ENCODE data around the gene TICRR. TPM values are rescaled to one million over a fixed set of nuclear protein-coding genes. Genes with fewer than 3 reads are reported as not detected.

The TICRR gene
- total and polyA plus RNA-seq, 2 of the 8 experiments (the other 6 are each of a cell fraction or from before 2014, with no cell fraction given): 13.1 to 34.8 TPM

DNA sequence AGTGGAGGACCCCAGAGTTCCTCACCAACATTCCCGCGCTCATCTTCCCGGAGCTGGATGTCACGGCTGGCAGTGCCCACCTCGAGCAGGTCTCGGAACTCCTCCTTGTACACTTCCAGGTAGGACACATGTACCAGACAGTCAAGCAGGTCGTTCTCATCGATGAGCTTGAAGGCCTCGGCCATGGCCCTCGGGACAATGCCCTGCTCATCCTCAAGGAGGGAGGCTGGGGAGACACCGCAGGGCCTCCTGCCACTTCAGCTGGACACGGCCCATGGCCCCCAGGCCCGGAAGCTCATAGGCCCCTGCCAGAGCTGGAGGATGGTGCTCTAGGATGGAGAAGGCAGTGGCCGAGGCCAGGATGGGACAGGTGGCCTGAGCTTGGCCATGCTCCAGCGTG is 74.4 kb downstream of the TICRR start:
- H2BK20ac ChIP-seq (ENCODE audit: low read length): no peak overlapping the region
- peaks cover 0 to 8% of the 10 kb centered on the region in 2 experiments; a peak in 2 of 4 replicates for H3K79me2 ChIP-seq (ENCODE audit: control insufficient read depth in 1 of 2, insufficient read depth in 2 of 2, low read length in 2 of 2)
- peaks cover 8% of the 10 kb centered on the region; the same call in 1 of the 2 replicates for H3K79me1 ChIP-seq (ENCODE audit: low read depth, low read length)
- H3K4me3 ChIP-seq (ENCODE audit: extremely low read depth in 1 of 4, insufficient read depth in 2 of 4, low read depth in 3 of 4, low read length in 4 of 4): no peak overlapping the region
- no peak overlapping the region for H2AFZ ChIP-seq (ENCODE audit: low read length)
- H3K9me3 ChIP-seq (ENCODE audit: insufficient read depth in 2 of 2, low read depth in 1 of 2, low read length in 1 of 2): no peaks in the 10 kb centered on the region
- no peak overlapping the region for H2BK120ac ChIP-seq (replicated peaks; ENCODE audit: low read depth, low read length)
- H4K8ac ChIP-seq (ENCODE audit: extremely low read depth, insufficient read depth, low read length): no peak overlapping the region
- H2BK12ac ChIP-seq (ENCODE audit: low read depth, low read length): no peak overlapping the region
- H3K4me1 ChIP-seq (replicated peaks in 1 of 4; ENCODE audit: control insufficient read depth in 3 of 4, insufficient read depth in 4 of 4, low read length in 3 of 4): peaks cover 0 to 2% (median under 1%) of the 10 kb centered on the region in 4 experiments; a peak in 2 of 7 replicates
- H3K56ac ChIP-seq (replicated peaks; ENCODE audit: insufficient read length, low read depth, low read length): no peak overlapping the region
- no peak overlapping the region for H2AK5ac ChIP-seq (ENCODE audit: low read depth, low read length)
- no peak overlapping the region for H3K4me2 ChIP-seq (ENCODE audit: insufficient read depth in 1 of 2, low read depth in 2 of 2, low read length in 2 of 2)
- FAIRE-seq (no peak), DNase-seq (ENCODE audit: low read depth in 1 of 2, low spot score in 2 of 2) (peak in 1 of 2 experiments; percentile 35)
- no peak overlapping the region for H4K91ac ChIP-seq (replicated peaks; ENCODE audit: insufficient read length, low read length)
- H2BK15ac ChIP-seq (ENCODE audit: low read length): no peak overlapping the region
- WGBS, 2 experiments (ENCODE audit: extremely low coverage in 1 of 2, insufficient coverage in 1 of 2, insufficient read length in 1 of 2, insufficient replicate concordance in 2 of 2, low coverage in 1 of 2, low lambda C conversion rate in 2 of 2, missing lambda C conversion rate in 1 of 2): 92% methylated on average over 15 of the region's 15 CpGs; no CpG with 5 or more reads in 1 of the 2 experiments
- peaks cover 5% of the 10 kb centered on the region; the same call in 1 of the 2 replicates for H3K23me2 ChIP-seq (ENCODE audit: low read depth, low read length)
- H4K20me1 ChIP-seq (replicated peaks in 1 of 2; ENCODE audit: control insufficient read depth in 1 of 2, insufficient read depth in 2 of 2, low read length in 2 of 2): peaks cover 3 to 7% of the 10 kb centered on the region in 2 experiments
- H3K14ac ChIP-seq (ENCODE audit: insufficient read length): no peak overlapping the region
- POLR2A ChIA-PET (ENCODE audit: partially characterized antibody): no interaction called here
- no peak overlapping the region for H2BK5ac ChIP-seq (ENCODE audit: low read depth, low read length)
- no peak overlapping the region for H3K4ac ChIP-seq (replicated peaks; ENCODE audit: insufficient read length, low read depth, low read length)
- H4K5ac ChIP-seq (ENCODE audit: insufficient read length, low read depth, low read length): no peak overlapping the region
- no peak overlapping the region for H3K23ac ChIP-seq (ENCODE audit: insufficient read length)
- CTCF ChIA-PET (ENCODE audit: partially characterized antibody): interaction anchor here (1.0 to 5.1 kb wide), 5 partner anchors 11 to 225 kb away, joined by 3 to 43 read pairs (median 3); no protein-coding TSS in a partner anchor
- no peaks in the 10 kb centered on the region for H3K27me3 ChIP-seq (replicated peaks in 1 of 4; ENCODE audit: control insufficient read depth in 3 of 4, extremely low read depth in 1 of 4, insufficient read depth in 3 of 4, low read length in 3 of 4)
- H3K18ac ChIP-seq (ENCODE audit: extremely low read depth, low read length): no peak overlapping the region
- no peak overlapping the region for H3K9ac ChIP-seq (replicated peaks in 1 of 4; ENCODE audit: extremely low read depth in 1 of 4, low read depth in 3 of 4, low read length in 3 of 4)
- peaks cover 0 to 15% (median 9%) of the 10 kb centered on the region in 4 experiments; a peak in 4 of 8 replicates for H3K36me3 ChIP-seq (ENCODE audit: control insufficient read depth in 2 of 4, insufficient read depth in 4 of 4, low read length in 3 of 4)
- H3K27ac ChIP-seq (ENCODE audit: low read depth, low read length): no peak overlapping the region
- TF ChIP-seq GTF2F1 (IDR thresholded peaks at IDR 0.05; ENCODE audit: borderline replicate concordance, low read depth, low read length) (no peak), KDM4A (IDR thresholded peaks at IDR 0.05; ENCODE audit: low read depth, low read length, severe bottlenecking) (no peak), POU5F1 (IDR thresholded peaks at IDR 0.05; ENCODE audit: low read depth, low read length) (no peak), POLR2AphosphoS5 (IDR thresholded peaks at IDR 0.05; ENCODE audit: low read depth, low read length) (no peak), CTBP2 (IDR thresholded peaks at IDR 0.05; ENCODE audit: borderline replicate concordance, insufficient read depth, insufficient read length, low read length) (no peak), SIRT6 (IDR thresholded peaks at IDR 0.05; ENCODE audit: low read length) (no peak), ASH2L (IDR thresholded peaks at IDR 0.05; ENCODE audit: low read length) (no peak), RAD21 (IDR thresholded peaks at IDR 0.05 in 1 of 2, conservative IDR thresholded peaks at IDR 0.05 in 1 of 2; ENCODE audit: low read depth in 2 of 2, low read length in 2 of 2) (no peak), YY1 (IDR thresholded peaks at IDR 0.05; ENCODE audit: low read depth, low read length) (no peak), NRF1 (IDR thresholded peaks at IDR 0.05; ENCODE audit: low read depth, low read length) (no peak), TBP (IDR thresholded peaks at IDR 0.05; ENCODE audit: low read depth, low read length) (no peak), SRF (IDR thresholded peaks at IDR 0.05; ENCODE audit: low read depth, low read length) (no peak), RNF2 (IDR thresholded peaks at IDR 0.05; ENCODE audit: borderline replicate concordance, low read depth, low read length, missing control alignments, poor library complexity, severe bottlenecking) (no peak)
